Body of pancreas (tissue), 4 donors: ENCODE data around the gene IL24. TPM values are rescaled to one million over a fixed set of nuclear protein-coding genes. Genes with fewer than 3 reads are reported as not detected.

Experiments
- ATAC-seq: fragments of 150-250 bp; one replicate; pipeline ENCODE4 v1.9.1; 2016
- DNase-seq, 4 donors: peaks; one replicate each; pipeline ENCODE4 v3.0.0-alpha.2; 2019
- H3K27ac ChIP-seq, 4 donors: fragments of 200-600 bp; sonication (generic); 1 replicate in 3 of 4; 2 replicates in 1 of 4; pipeline versions ENCODE4 v1.5.1 to v1.6.1; 2016 to 2019; ENCODE audit warnings: mild to moderate bottlenecking in 1 of 4, mixed read lengths in 1 of 4, moderate library complexity in 1 of 4
- H3K27me3 ChIP-seq, 2 donors: fragments of 200-600 bp; sonication (generic); one replicate each; pipeline ENCODE4 v1.6.0; 2016; ENCODE audit warnings: mild to moderate bottlenecking in 1 of 2
- H3K36me3 ChIP-seq, 2 donors: fragments of 200-600 bp; sonication (generic); replicated peaks in 1 of 2; 2 replicates each; pipeline ENCODE4 v1.5.1; 2016; ENCODE audit warnings: low read depth in 2 of 2; ENCODE audit not compliant: insufficient read depth in 1 of 2
- H3K4me1 ChIP-seq: fragments of 200-600 bp; sonication (generic); one replicate; pipeline ENCODE4 v1.6.0; 2016
- H3K4me3 ChIP-seq, 2 donors: fragments of 200-600 bp; sonication (generic); 1 replicate in 1 of 2; 2 replicates in 1 of 2; pipeline ENCODE4 v1.5.1; 2016 to 2019
- H3K9me3 ChIP-seq, 3 donors: fragments of 200-600 bp; sonication (generic); 1 replicate in 2 of 3; 2 replicates in 1 of 3; pipeline ENCODE4 v1.5.1; 2016
- CTCF ChIP-seq, 7 experiments: fragments of 450-650 bp in 4 of 7; fragments of 200-600 bp in 3 of 7; sonication (generic) in 3 of 7; IDR thresholded peaks; one replicate each; pipeline ENCODE4 v1.5.1; 2016 to 2019; ENCODE audit warnings: antibody characterized with exemption in 7 of 7
- POLR2A ChIP-seq, 3 donors: fragments of 450-650 bp; IDR thresholded peaks; one replicate each; pipeline ENCODE4 v1.6.1; 2016; ENCODE audit warnings: antibody characterized with exemption in 3 of 3, mild to moderate bottlenecking in 2 of 3
- WGBS, 2 donors: methylation state at CpG; one replicate each; pipeline ENCODE4 v1.1.5; 2017; 5-methylcytosine and 5-hydroxymethylcytosine counted together
- intact Hi-C: fragments of 100-400 bp; cut with DNase I; formaldehyde crosslinking; loops from one replicate; pipeline ENCODE4 v1.15.1; 2023
- total RNA-seq, 2 donors: library from RNA; depleted of rRNA; stranded (reverse); fragments of >200 nt; gene quantifications; one replicate each; pipeline ENCODE4 v1.1.0, GENCODE V29; 2016

Gene IL24
- total RNA-seq, 2 donors from 2014 or later = not detected

DNA sequence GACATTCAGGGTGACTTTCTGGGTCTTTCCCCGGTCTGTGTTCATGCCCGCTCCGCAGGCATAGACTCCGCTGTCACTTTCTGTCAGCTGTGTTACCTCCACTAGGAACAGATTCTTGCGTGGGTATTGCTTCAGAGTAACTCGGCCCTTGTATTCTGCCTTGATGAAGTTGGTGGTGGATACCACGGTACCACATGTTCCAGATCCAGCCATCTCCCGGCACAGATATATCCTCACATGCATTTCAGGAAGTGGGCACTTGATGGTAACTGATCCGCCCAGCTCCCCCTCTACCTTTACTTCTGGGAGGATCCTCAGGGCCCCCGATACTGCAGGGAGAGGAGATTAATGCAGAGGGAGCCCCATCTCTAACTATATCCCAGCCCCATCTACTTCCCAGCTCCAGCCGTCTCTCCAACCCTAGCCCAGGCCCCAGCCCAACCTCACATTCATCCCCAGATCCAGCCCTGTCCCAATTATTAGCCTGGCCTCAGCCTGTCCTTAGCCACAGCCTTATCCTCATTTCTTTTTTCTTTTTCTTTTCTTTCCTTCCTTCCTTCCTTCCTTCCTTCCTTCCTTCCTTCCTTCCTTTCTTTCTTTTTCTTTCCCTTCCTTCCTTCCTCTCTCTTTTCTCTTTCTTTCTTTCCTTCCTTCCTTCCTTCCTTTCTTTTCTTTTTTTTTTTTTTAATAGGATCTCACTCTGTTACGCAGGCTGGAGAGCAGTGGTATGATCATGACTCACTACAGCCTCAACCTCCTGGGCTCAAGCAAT, 16.7 kb downstream of the IL24 start:
- DNase-seq (no peak), ATAC-seq (no peak)
- TF ChIP-seq POLR2A (IDR thresholded peaks at IDR 0.05) (no peak), CTCF (IDR thresholded peaks at IDR 0.05) (no peak)
- no peak overlapping the region for H3K4me3 ChIP-seq
- H3K27me3 ChIP-seq = no peaks in the 10 kb centered on the region
- H3K27ac ChIP-seq = no peak overlapping the region
- WGBS, 2 donors = 66 to 69% methylated on average over 12 of the region's 12 CpGs
- peaks cover 17% of the 10 kb centered on the region for H3K4me1 ChIP-seq
- no peaks in the 10 kb centered on the region for H3K9me3 ChIP-seq
- intact Hi-C loops = loop anchor here (10.0 kb wide), 1 partner anchor 429 kb away; no protein-coding TSS in a partner anchor
- H3K36me3 ChIP-seq = no peaks in the 10 kb centered on the region

- H3K4me3 ChIP-seq = no peak overlapping the region
- no peaks in the 10 kb centered on the region for H3K27me3 ChIP-seq
- no peak for TF ChIP-seq CTCF (IDR thresholded peaks at IDR 0.05)
- no peak for TF ChIP-seq POLR2A (IDR thresholded peaks at IDR 0.05)
- H3K9me3 ChIP-seq = no peaks in the 10 kb centered on the region
- no peak for ATAC-seq
- no peak for DNase-seq
- WGBS, 2 donors = 67 to 69% methylated on average over 15 of the region's 15 CpGs
- H3K4me1 ChIP-seq = peaks cover 9% of the 10 kb centered on the region
- no peaks in the 10 kb centered on the region for H3K36me3 ChIP-seq
- no peak overlapping the region for H3K27ac ChIP-seq
- intact Hi-C loops = loop anchor here (10.0 kb wide), 1 partner anchor 430 kb away; no protein-coding TSS in a partner anchor
These were observed 17.9 kb downstream of the IL24 start for GRCh38 chr1:206915030-206915735.

DNA sequence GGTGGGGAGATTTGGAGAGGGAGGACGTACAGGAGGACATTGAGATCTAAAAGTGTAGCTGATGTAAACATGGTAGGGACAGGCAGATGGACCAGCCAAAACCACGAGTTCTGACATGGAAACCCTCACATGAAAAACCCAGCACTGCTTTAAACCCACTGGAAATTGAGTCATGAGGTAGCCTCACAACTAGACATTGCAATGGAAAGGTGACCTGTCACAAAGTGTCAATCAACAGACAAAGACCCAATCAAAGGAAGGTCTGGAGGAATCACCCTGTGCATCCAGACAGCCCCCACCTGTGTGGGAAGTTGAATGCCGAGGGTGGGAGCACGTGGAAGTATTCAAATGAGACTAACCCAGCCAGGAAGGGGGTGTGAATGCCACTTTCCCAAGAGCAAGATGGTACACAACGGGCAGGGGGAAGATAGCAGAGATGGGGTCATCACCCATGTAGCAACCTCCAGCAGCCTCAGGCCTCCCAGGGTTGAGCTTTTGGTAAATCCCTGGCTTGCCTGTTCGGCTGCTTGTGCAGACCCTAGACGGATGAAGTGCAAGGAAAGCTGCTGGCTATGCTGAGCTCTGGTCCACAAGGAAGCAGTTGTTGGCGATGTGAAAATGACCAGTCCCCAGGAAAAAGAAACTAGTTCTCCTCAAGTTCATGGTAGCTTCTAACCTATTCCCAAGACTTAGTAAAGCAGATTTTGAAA, 18.9 kb downstream of the IL24 start:
- no peaks in the 10 kb centered on the region for H3K27me3 ChIP-seq
- H3K4me3 ChIP-seq = no peak overlapping the region
- 61% methylated on average over 8 of the region's 8 CpGs for WGBS, 2 donors
- TF ChIP-seq POLR2A (IDR thresholded peaks at IDR 0.05) (no peak), CTCF (IDR thresholded peaks at IDR 0.05) (no peak)
- intact Hi-C loops = loop anchor here (10.0 kb wide), 1 partner anchor 431 kb away; no protein-coding TSS in a partner anchor
- no peak for ATAC-seq
- DNase-seq = no peak
- no peak overlapping the region for H3K27ac ChIP-seq
- no peaks in the 10 kb centered on the region for H3K36me3 ChIP-seq
- H3K4me1 ChIP-seq = no peaks in the 10 kb centered on the region
- H3K9me3 ChIP-seq = no peaks in the 10 kb centered on the region

DNA sequence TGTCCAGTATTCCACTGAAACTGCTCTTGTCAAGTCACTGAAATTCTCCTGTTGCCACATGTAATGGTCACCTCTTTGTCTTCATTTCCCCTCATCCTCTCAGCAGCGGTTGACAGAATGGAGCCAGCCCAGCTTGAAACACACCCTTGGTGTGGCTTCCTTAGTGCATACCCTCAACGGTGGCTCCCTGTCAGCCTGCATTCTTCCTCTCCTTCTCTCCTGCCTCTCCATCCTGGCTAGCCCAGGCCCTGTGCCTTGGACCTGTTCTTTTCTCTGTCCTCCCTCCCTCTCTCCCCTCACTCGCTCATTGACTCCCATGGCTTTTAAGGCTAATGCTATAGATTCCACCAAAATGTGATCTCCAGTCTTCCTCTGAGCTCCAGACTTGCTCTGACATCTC, 20.8 kb downstream of the IL24 start:
- no peaks in the 10 kb centered on the region for H3K36me3 ChIP-seq
- no peak overlapping the region for H3K4me3 ChIP-seq
- intact Hi-C loops = loop anchor here (10.0 kb wide), 1 partner anchor 433 kb away; no protein-coding TSS in a partner anchor
- no peaks in the 10 kb centered on the region for H3K9me3 ChIP-seq
- no peaks in the 10 kb centered on the region for H3K27me3 ChIP-seq
- 63 to 80% methylated on average over 3 of the region's 3 CpGs for WGBS, 2 donors
- no peaks in the 10 kb centered on the region for H3K4me1 ChIP-seq
- ATAC-seq = no peak
- DNase-seq = no peak
- H3K27ac ChIP-seq = no peak overlapping the region
- TF ChIP-seq POLR2A (IDR thresholded peaks at IDR 0.05) = no peak
- TF ChIP-seq CTCF (IDR thresholded peaks at IDR 0.05) = no peak
